Left renal pelvis (tissue), 4 donors: ENCODE results near the gene LRRC42. TPM values are rescaled to one million over a fixed set of nuclear protein-coding genes. Genes with fewer than 3 reads are reported as not detected.

ENCODE experiments used
- DNase-seq, 4 donors: peaks; one replicate each; pipeline ENCODE4 v3.0.0-alpha.2; 2013; ENCODE audit warnings: low read depth in 4 of 4, low spot score in 3 of 4
- polyA plus RNA-seq, 4 donors: library from polyadenylated mRNA; unstranded; fragments of 120-200 nt; gene quantifications; one replicate each; pipeline ENCODE4 v1.2.1, GENCODE V29; 2013; ENCODE audit not compliant: insufficient read length in 4 of 4

The LRRC42 gene
- polyA plus RNA-seq, 4 donors: 34.9 to 45.8 (median 43.5) TPM

GRCh38 chr1:53942127-53942957 is 3.8 kb upstream of the LRRC42 start:
- DNase-seq: no peak

- DNase-seq: no peak
These were observed 3.1 kb upstream of the LRRC42 start for GRCh38 chr1:53943090-53943489.

GRCh38 chr1:53943490-53944043 is 2.6 kb upstream of the LRRC42 start:
- DNase-seq: no peak

GRCh38 chr1:53944469-53945182 is 1.5 kb upstream of the LRRC42 start:
- no peak for DNase-seq

GRCh38 chr1:53945183-53945432 is 1.0 kb upstream of the LRRC42 start:
- DNase-seq: no peak

GRCh38 chr1:53945433-53946251 is 508 bp upstream of the LRRC42 start, which contains the start of gene IFT25:
IFT25 (minus strand) TSS chr1:53945699; CDS start chr1:53940082, 5,617 bp downstream.
- peak; percentile 84 to 92 (median 90) for DNase-seq

GRCh38 chr1:53947172-53947907 is 1.2 kb downstream of the LRRC42 start:
- DNase-seq: no peak

- no peak for DNase-seq
These were observed 2.1 kb downstream of the LRRC42 start for GRCh38 chr1:53948291-53948690.

- DNase-seq: peak in 1 of 4 donors; percentile 45
These were observed 3.2 kb downstream of the LRRC42 start for GRCh38 chr1:53949023-53949990.

GRCh38 chr1:53951697-53952096 is 5.5 kb downstream of the LRRC42 start:
- no peak for DNase-seq

GRCh38 chr1:53954128-53954527 is 8.0 kb downstream of the LRRC42 start:
- DNase-seq: no peak

GRCh38 chr1:53956308-53957168 is 10.4 kb downstream of the LRRC42 start:
- no peak for DNase-seq

- DNase-seq: no peak
These were observed 11.2 kb downstream of the LRRC42 start for GRCh38 chr1:53957194-53957818.

GRCh38 chr1:53959664-53960250 is 13.6 kb downstream of the LRRC42 start:
- DNase-seq: no peak

- DNase-seq: no peak
These were observed 16.2 kb downstream of the LRRC42 start for GRCh38 chr1:53962395-53962794.

GRCh38 chr1:53963460-53963859 is 17.3 kb downstream of the LRRC42 start:
- no peak for DNase-seq

GRCh38 chr1:53964109-53964508 is 18.0 kb downstream of the LRRC42 start:
- DNase-seq: no peak
